HEK293 (cell line): Measurements from ENCODE around the gene MARK3.

ENCODE experiments used
- ATF2 ChIP-seq: fragments of 450-650 bp; formaldehyde crosslinking; IDR thresholded peaks from 2 replicates; pipeline ENCODE4 v1.5.1; 2016; ENCODE audit warnings: missing biosample characterization, missing genetic modification characterization, low read depth
- BCL11B ChIP-seq: fragments of 450-650 bp; formaldehyde crosslinking; IDR thresholded peaks from 2 replicates; pipeline ENCODE4 v1.5.1; 2016; ENCODE audit warnings: low read depth, missing biosample characterization, missing genetic modification characterization
- GLI4 ChIP-seq: fragments of 450-650 bp; formaldehyde crosslinking; IDR thresholded peaks from 2 replicates; pipeline ENCODE4 v1.5.1; 2016; ENCODE audit warnings: missing biosample characterization, missing genetic modification characterization
- GLIS1 ChIP-seq: fragments of 450-650 bp; formaldehyde crosslinking; IDR thresholded peaks from 2 replicates; pipeline ENCODE4 v1.5.1; 2016; ENCODE audit warnings: missing biosample characterization, missing genetic modification characterization
- KLF8 ChIP-seq: fragments of 450-650 bp; formaldehyde crosslinking; IDR thresholded peaks from 2 replicates; pipeline ENCODE4 v1.5.1; 2016; ENCODE audit warnings: missing biosample characterization, missing genetic modification characterization
- PRDM4 ChIP-seq: fragments of 450-650 bp; formaldehyde crosslinking; IDR thresholded peaks from 2 replicates; pipeline ENCODE4 v1.5.1; 2017; ENCODE audit warnings: missing biosample characterization, missing genetic modification characterization
- RBAK ChIP-seq: fragments of 450-650 bp; formaldehyde crosslinking; IDR thresholded peaks from 2 replicates; pipeline ENCODE4 v1.5.1; 2016; ENCODE audit warnings: missing biosample characterization, missing genetic modification characterization
- SCRT1 ChIP-seq: fragments of 450-650 bp; formaldehyde crosslinking; IDR thresholded peaks from 2 replicates; pipeline ENCODE4 v1.5.1; 2016; ENCODE audit warnings: missing biosample characterization, missing genetic modification characterization, borderline replicate concordance
- TRIM28 ChIP-seq: IDR thresholded peaks from 2 replicates; pipeline ENCODE4 v1.6.1; 2011; ENCODE audit warnings: low read length, control low read depth, borderline replicate concordance
- ZBTB1 ChIP-seq: fragments of 450-650 bp; formaldehyde crosslinking; IDR thresholded peaks from 2 replicates; pipeline ENCODE4 v1.5.1; 2016; ENCODE audit warnings: missing biosample characterization, missing genetic modification characterization
- ZBTB26 ChIP-seq: fragments of 450-650 bp; formaldehyde crosslinking; optimal IDR thresholded peaks from 2 replicates; pipeline ENCODE3; 2016; ENCODE audit warnings: missing biosample characterization, mild to moderate bottlenecking, missing genetic modification characterization
- ZBTB44 ChIP-seq: fragments of 450-650 bp; IDR thresholded peaks from 2 replicates; pipeline ENCODE4 v1.5.1; 2018; ENCODE audit warnings: missing biosample characterization, mild to moderate bottlenecking, missing genetic modification characterization
- ZNF148 ChIP-seq: fragments of 450-650 bp; formaldehyde crosslinking; IDR thresholded peaks from 2 replicates; pipeline ENCODE4 v1.5.0; 2017; ENCODE audit warnings: missing biosample characterization, missing genetic modification characterization, borderline replicate concordance
- ZNF19 ChIP-seq: fragments of 450-650 bp; formaldehyde crosslinking; IDR thresholded peaks from 2 replicates; pipeline ENCODE4; 2016; ENCODE audit warnings: missing biosample characterization, missing genetic modification characterization, low read depth
- ZNF202 ChIP-seq: fragments of 450-650 bp; formaldehyde crosslinking; IDR thresholded peaks from 2 replicates; pipeline ENCODE4 v1.5.1; 2016; ENCODE audit warnings: missing biosample characterization, missing genetic modification characterization, borderline replicate concordance
- ZNF362 ChIP-seq: fragments of 450-650 bp; formaldehyde crosslinking; IDR thresholded peaks from 2 replicates; pipeline ENCODE4 v1.5.1; 2016; ENCODE audit warnings: missing biosample characterization, missing genetic modification characterization
- ZNF426 ChIP-seq: fragments of 450-650 bp; formaldehyde crosslinking; IDR thresholded peaks from 2 replicates; pipeline ENCODE4 v1.5.1; 2017; ENCODE audit warnings: missing biosample characterization, missing genetic modification characterization, mild to moderate bottlenecking, inconsistent platforms, moderate library complexity
- ZNF518A ChIP-seq: fragments of 450-650 bp; formaldehyde crosslinking; conservative IDR thresholded peaks from 2 replicates; pipeline ENCODE4 v1.5.1; 2016; ENCODE audit warnings: low read depth, missing biosample characterization, missing genetic modification characterization
- ZNF624 ChIP-seq: fragments of 450-650 bp; formaldehyde crosslinking; IDR thresholded peaks from 2 replicates; pipeline ENCODE4 v1.5.1; 2017; ENCODE audit warnings: missing biosample characterization, missing genetic modification characterization
- ZNF626 ChIP-seq: fragments of 450-650 bp; sonication (Bioruptor Pico); formaldehyde crosslinking; IDR thresholded peaks from 2 replicates; pipeline ENCODE4 v1.5.1; 2018; ENCODE audit warnings: missing biosample characterization, missing genetic modification characterization, inconsistent platforms
- ZNF664 ChIP-seq: fragments of 450-650 bp; formaldehyde crosslinking; IDR thresholded peaks from 2 replicates; pipeline ENCODE4 v1.5.1; 2016; ENCODE audit warnings: missing biosample characterization, missing genetic modification characterization

MARK3 gene

GRCh38 chr14:103528587-103529382 is 143.6 kb downstream of the MARK3 start, which contains the start of gene TRMT61A (continued):
- no peak for TF ChIP-seq ZNF202 (tag by site-specific recombination)
- TF ChIP-seq KLF8 (tag by site-specific recombination): peak; percentile 55
- TF ChIP-seq ZNF518A (tag by site-specific recombination): no peak
- TF ChIP-seq ZNF626 (tag by site-specific recombination): no peak
- TF ChIP-seq ZBTB44 (tag by site-specific recombination): no peak
- no peak for TF ChIP-seq ZNF664 (tag by site-specific recombination)
- TF ChIP-seq PRDM4: no peak
- no peak for TF ChIP-seq SCRT1
- no peak for TF ChIP-seq BCL11B (tag by site-specific recombination)
- no peak for TF ChIP-seq ZBTB1 (tag by site-specific recombination)
- TF ChIP-seq ATF2: no peak
- TF ChIP-seq ZNF426 (tag by site-specific recombination): no peak
- no peak for TF ChIP-seq ZNF19
- TF ChIP-seq TRIM28: no peak
- peak; percentile 84 for TF ChIP-seq GLIS1 (tag by site-specific recombination)
- no peak for TF ChIP-seq ZNF362 (tag by site-specific recombination)
- no peak for TF ChIP-seq GLI4 (tag by site-specific recombination)
- TF ChIP-seq ZBTB26 (tag by site-specific recombination): peak; percentile 53
- TF ChIP-seq ZNF148 (tag by site-specific recombination): no peak
- no peak for TF ChIP-seq RBAK (tag by site-specific recombination)
- TF ChIP-seq ZNF624: no peak
